ENCODE data around the gene PIGU.
A peak's percentile ranks its signal among the peaks of the same experiment; 100 is the strongest.
"Not testable (repeated sequence)": the region's sequence is repeated elsewhere in the genome, so short reads cannot be mapped to it uniquely, and the experiment has no call there.

Gene PIGU

GRCh38 chr20:34527016-34527415 is 149.9 kb downstream of the PIGU start:
- DNase-seq: no peak

GRCh38 chr20:34526466-34526865 is 150.4 kb downstream of the PIGU start:
- DNase-seq: no peak

GRCh38 chr20:34525709-34526416 is 151.0 kb downstream of the PIGU start:
- DNase-seq: no peak

- no peak for DNase-seq
Observed at GRCh38 chr20:34525342-34525708, 151.6 kb downstream of the PIGU start.

- DNase-seq: no peak
Observed at GRCh38 chr20:34524426-34524825, 152.5 kb downstream of the PIGU start.

GRCh38 chr20:34522969-34523871 is 153.7 kb downstream of the PIGU start:
- peak; percentile 63 for DNase-seq

GRCh38 chr20:34519841-34520240 is 157.1 kb downstream of the PIGU start:
- not testable (repeated sequence) for DNase-seq

GRCh38 chr20:34518863-34519262 is 158.0 kb downstream of the PIGU start:
- DNase-seq: not testable (repeated sequence)

GRCh38 chr20:34517114-34517505 is 159.8 kb downstream of the PIGU start:
- no peak for DNase-seq

GRCh38 chr20:34516247-34517113 is 160.4 kb downstream of the PIGU start, which contains the start of gene DYNLRB1:
DYNLRB1 (plus strand) TSS chr20:34516422; CDS start chr20:34516459, 37 bp downstream.
- DNase-seq: peak; percentile 92

GRCh38 chr20:34515484-34516246 is 161.2 kb downstream of the PIGU start:
- peak; percentile 74 for DNase-seq

GRCh38 chr20:34514897-34515483 is 161.9 kb downstream of the PIGU start:
- DNase-seq: no peak

GRCh38 chr20:34514034-34514433 is 162.9 kb downstream of the PIGU start:
- DNase-seq: not testable (repeated sequence)

GRCh38 chr20:34512955-34513419 is 163.9 kb downstream of the PIGU start:
- DNase-seq: no peak

GRCh38 chr20:34512266-34512954 is 164.5 kb downstream of the PIGU start:
- no peak for DNase-seq

GRCh38 chr20:34511891-34512265 is 165.0 kb downstream of the PIGU start:
- no peak for DNase-seq

GRCh38 chr20:34510575-34510974 is 166.3 kb downstream of the PIGU start:
- DNase-seq: no peak
